ENCODE measurements around the gene ADGRA3.

The ADGRA3 gene

DNA sequence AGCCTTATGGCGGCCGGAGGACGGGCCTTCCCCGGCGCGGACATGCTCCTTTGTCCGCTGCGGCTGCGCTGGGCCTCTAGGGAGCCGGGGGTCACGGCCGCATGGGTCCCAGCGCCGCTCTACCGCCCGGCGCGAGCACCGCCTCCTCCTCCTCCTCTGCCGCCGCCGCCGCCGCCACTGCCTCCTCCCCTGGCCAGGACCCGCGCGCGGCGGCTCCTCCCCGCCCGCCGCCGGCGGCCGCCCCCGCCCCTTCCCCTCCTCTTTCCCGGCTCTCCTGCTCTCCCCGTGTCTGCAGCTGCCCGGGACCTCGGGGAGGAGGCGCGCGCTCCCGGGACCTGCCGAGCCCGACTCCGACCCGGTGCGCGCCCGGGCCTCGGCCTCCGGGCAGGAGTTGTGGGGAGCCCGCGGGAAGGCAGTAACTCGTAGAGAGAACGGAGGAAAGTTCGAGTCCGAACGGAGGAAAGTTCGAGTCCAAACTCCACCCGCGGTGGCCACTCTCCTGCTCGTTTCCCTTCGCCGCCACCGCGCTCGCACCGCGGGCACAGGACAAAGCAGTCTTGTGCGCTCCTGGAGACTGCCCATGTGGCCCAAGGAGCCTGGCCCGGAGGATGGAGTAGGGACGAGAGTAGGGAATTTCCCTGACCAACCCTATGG lies at the start of gene ADGRA3:
Gene ADGRA3, minus strand, starts transcription at position 179 of the 654 bp plus-strand sequence. CDS start 282 bp downstream, outside the sequence.
- peak; percentile 71 for DNase-seq (ENCODE audit: low spot score)

DNA sequence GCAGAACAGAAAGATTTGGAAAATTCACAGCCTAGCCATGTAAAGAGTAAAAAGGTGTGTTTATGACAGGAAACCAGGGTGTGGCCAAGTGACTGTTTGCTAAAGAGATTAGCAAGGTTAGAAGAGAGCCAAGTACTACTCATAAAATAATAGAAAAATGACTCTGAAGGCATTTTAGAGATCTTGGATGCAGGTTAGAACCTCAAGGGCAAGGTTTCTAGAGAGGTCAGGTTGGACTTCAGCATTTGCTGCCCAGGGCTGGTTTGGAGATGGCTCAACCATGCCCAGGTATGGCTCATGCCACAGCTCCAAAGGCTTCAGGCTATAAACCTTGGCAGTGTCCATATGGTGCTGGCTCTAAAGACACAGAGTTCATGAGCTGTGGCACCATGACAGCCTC lies 40.6 kb upstream of the ADGRA3 start:
- no peak for DNase-seq (ENCODE audit: low spot score)

DNA sequence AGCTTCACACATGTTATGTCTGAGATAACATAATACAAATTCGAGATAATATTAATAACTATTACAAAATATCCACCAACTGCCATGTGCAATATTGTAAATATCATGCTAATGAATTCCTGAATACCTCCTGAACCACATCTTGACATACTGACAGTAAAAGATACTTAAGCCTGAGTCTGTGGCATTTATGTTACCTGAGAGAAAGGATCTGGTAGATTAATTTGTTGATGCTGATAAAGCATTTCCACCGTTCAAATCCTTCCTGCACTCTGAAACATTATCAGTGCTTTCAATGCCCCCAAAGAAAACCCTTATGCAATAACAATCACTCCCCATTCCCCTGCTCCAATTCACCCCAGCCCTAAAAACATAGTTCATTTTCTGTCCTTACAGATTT lies 38.8 kb upstream of the ADGRA3 start:
- DNase-seq (ENCODE audit: low spot score) = no peak

DNA sequence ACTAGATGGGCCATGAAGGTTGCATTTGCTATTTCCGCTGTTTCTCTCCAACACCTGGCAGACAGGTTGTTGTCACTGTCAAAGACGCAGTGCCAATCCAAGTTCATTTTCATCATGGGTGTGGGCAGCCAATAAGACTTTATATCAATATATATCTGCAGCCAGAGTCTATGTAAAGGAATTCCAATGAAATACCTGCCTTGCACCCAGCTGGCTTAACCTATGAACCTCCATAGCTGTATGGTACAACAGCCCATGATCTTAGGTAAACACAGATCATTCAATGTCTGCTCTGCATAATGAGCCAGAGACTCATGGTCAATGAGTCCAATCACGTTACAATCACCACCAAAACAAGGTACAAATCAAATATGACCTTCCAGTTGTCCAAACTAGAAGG lies 37.7 kb upstream of the ADGRA3 start:
- DNase-seq (ENCODE audit: low spot score) = no peak

DNA sequence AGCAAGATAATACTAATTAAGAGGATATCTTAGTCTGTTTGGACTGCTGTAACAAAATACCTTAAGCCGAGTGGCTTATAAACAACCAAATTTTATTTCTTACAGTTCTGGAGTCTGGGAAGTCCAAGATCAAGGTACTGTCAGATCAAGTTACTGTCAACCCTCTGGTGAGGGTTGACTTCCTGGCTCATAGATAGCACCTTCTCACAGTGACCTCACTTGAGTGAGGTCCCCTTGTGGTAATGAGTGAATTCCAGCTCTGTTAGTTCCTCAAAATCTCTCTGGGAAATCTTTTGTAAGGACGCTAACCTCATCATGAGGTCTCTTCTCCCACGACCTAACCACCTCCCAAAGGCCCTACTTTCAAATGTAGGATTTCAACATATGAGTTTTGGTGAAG lies 36.9 kb upstream of the ADGRA3 start:
- no peak for DNase-seq (ENCODE audit: low spot score)

DNA sequence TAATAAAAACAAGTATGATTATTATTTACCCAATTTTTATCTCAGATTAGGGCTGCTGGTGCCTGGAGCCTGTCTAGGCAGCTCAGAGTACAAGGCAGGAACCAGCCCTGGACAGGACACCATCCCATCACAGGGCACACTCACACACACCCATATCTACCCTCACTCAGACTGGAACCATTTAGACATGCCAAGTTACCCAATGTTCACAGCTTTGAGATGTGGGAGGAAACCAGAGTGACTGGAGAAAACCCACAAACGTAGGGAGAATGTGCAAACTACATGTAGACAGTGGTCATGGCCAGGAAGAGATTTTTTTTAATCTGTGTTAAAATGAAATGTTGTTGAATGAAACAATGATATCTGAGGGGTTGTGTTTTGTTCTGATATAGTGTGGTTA lies 35.7 kb upstream of the ADGRA3 start:
- DNase-seq (ENCODE audit: low spot score) = no peak

GRCh38 chr4:22546299-22546698 lies 30.4 kb upstream of the ADGRA3 start:
- no peak for DNase-seq (ENCODE audit: low spot score)

- no peak for DNase-seq (ENCODE audit: low spot score)
These were observed 23.4 kb upstream of the ADGRA3 start for GRCh38 chr4:22539251-22539650.

GRCh38 chr4:22537864-22538263 lies 22.0 kb upstream of the ADGRA3 start:
- DNase-seq (ENCODE audit: low spot score) = no peak

- no peak for DNase-seq (ENCODE audit: low spot score)
These were observed 18.5 kb upstream of the ADGRA3 start for GRCh38 chr4:22534374-22534773.

DNA sequence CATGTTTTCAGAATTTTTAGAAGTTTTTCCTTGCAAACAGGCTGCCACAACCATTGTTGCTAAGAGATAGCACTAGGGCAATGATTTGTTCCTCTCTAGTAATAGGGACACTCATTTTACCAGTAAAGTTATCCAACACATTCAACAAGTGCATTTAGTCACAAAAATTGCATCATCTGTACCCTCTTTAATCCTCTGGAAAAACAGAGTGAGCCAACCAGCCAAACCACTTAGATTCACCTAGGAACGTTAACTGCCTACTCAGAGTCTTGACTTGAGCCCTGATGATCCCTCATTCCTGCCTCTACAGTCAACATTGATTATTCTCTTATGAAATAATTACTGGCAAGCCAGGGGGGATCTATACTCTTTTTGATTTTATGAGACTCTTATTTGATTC lies 17.0 kb upstream of the ADGRA3 start:
- no peak for DNase-seq (ENCODE audit: low spot score)

DNA sequence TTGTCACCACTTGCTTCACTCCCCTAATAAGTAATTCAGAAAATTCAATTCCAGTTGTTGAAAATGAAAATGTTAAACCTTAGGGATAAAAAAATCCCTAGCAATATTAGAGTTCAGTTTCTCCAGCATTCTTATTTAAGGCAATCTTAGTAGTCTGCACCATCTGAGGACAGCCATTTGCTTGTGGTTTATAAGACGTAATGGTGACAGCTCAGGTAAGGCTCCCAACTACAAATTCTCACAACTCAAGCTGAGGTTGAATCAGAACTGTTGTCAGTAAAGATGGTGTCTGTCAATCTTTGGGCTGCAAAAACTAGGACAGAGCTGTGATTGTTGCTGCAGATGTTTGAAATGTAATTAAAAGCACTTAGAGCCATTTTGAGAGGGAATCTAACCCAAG lies 16.3 kb upstream of the ADGRA3 start:
- no peak for DNase-seq (ENCODE audit: low spot score)

GRCh38 chr4:22531311-22532019 lies 15.6 kb upstream of the ADGRA3 start:
- DNase-seq (ENCODE audit: low spot score) = no peak

GRCh38 chr4:22524895-22525294 lies 9.0 kb upstream of the ADGRA3 start:
- no peak for DNase-seq (ENCODE audit: low spot score)

GRCh38 chr4:22522706-22523501 lies 7.0 kb upstream of the ADGRA3 start:
- DNase-seq (ENCODE audit: low spot score) = no peak

- DNase-seq (ENCODE audit: low spot score) = no peak
These were observed 6.3 kb upstream of the ADGRA3 start for GRCh38 chr4:22522206-22522605.

DNA sequence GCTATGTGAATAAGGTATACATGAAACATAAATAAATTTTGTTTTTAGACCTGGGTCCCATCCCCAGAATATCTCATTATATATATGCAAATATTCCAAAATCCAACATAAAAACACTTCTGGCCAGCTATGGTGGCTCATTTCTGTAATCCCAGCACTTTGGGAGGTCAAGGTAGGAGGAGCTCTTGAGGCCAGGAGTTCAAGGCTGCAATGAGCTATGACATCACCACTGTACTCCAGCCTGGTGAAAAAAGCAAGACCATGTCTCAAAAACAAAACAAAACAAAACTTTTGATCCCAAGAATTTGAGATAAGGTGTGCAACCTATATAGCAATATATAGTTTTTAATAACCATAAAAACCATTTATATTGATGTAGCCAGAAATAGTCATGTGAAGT lies 5.4 kb upstream of the ADGRA3 start:
- DNase-seq (ENCODE audit: low spot score) = no peak

GRCh38 chr4:22515145-22515887 lies 550 bp downstream of the ADGRA3 start:
- DNase-seq (ENCODE audit: low spot score) = peak; percentile 63

GRCh38 chr4:22514481-22514880 lies 1.4 kb downstream of the ADGRA3 start:
- DNase-seq (ENCODE audit: low spot score) = peak; percentile 20

GRCh38 chr4:22514001-22514400 lies 1.9 kb downstream of the ADGRA3 start:
- peak; percentile 48 for DNase-seq (ENCODE audit: low spot score)

- DNase-seq (ENCODE audit: low spot score) = no peak
These were observed 3.6 kb downstream of the ADGRA3 start for GRCh38 chr4:22512306-22512705.

GRCh38 chr4:22510750-22511149 lies 5.1 kb downstream of the ADGRA3 start:
- DNase-seq (ENCODE audit: low spot score) = no peak

Data from hepatic stellate cell (primary cell).